Naive thymus-derived CD8-positive, alpha-beta T cell (primary cell): Measurements from ENCODE around the gene CSPG5. TPM values are rescaled to one million over a fixed set of nuclear protein-coding genes. Genes with fewer than 3 reads are reported as not detected.

ENCODE experiments used
- ATAC-seq, 2 donors: fragments of 150-1000 bp; cut with Tn5 transposase in 1 of 2; sonication (Bioruptor Pico), chemical (Tn5 transposase) in 1 of 2; 1 replicate in 1 of 2; 2 replicates in 1 of 2; pipeline ENCODE4 v1.10.0; 2021; ENCODE audit warnings: mild to moderate bottlenecking in 2 of 2, moderate library complexity in 2 of 2
- POLR2A ChIA-PET: fragments of 350-600 bp; sonication (Branson Sonifier 250); formaldehyde crosslinking; loops from one replicate; lab custom pipeline; 2021; ENCODE audit warnings: antibody characterized with exemption; lab: Charles Lee
- DNase-seq, 10 donors: peaks; one replicate each; pipeline versions ENCODE4 v3.0.0 to v3.0.0-alpha.2; 2020 to 2022
- H3K27ac Mint-ChIP-seq, 10 donors: one replicate each; pipeline ENCODE4 v1.8.0; 2020 to 2022; ENCODE audit warnings: mild to moderate bottlenecking in 10 of 10, mixed read lengths in 10 of 10, moderate library complexity in 4 of 10, inconsistent platforms in 1 of 10
- H3K27me3 Mint-ChIP-seq, 5 donors: one replicate each; pipeline ENCODE4 v1.8.0; 2021 to 2022; ENCODE audit warnings: mixed read lengths in 5 of 5
- H3K36me3 Mint-ChIP-seq, 3 donors: one replicate each; pipeline ENCODE4 v1.8.0; 2020 to 2022; ENCODE audit warnings: mixed read lengths in 3 of 3, mild to moderate bottlenecking in 2 of 3, inconsistent platforms in 1 of 3
- H3K4me1 Mint-ChIP-seq, 4 donors: one replicate each; pipeline ENCODE4 v1.8.0; 2021 to 2022; ENCODE audit warnings: mixed read lengths in 4 of 4
- H3K4me3 Mint-ChIP-seq, 10 donors: one replicate each; pipeline ENCODE4 v1.8.0; 2020 to 2022; ENCODE audit warnings: mild to moderate bottlenecking in 10 of 10, mixed read lengths in 10 of 10, moderate library complexity in 6 of 10, inconsistent platforms in 1 of 10
- H3K9me3 Mint-ChIP-seq, 9 donors: one replicate each; pipeline ENCODE4 v1.8.0; 2020 to 2022; ENCODE audit warnings: mixed read lengths in 9 of 9, mild to moderate bottlenecking in 3 of 9, inconsistent platforms in 1 of 9, moderate library complexity in 1 of 9
- polyA plus RNA-seq, 3 donors: library from polyadenylated mRNA; unstranded; fragments of 300-500 nt; fragmentation: Illumina TruSeq; gene quantifications; one replicate each; pipeline ENCODE4 v1.2.3, GENCODE V29; 2021
- total RNA-seq, 8 experiments: library from RNA in 2 of 8; stranded (reverse) in 2 of 8; gene quantifications; one replicate each; pipeline ENCODE4 v1.2.3 and lab custom pipeline; 2021 to 2026

The CSPG5 gene
- total and polyA plus RNA-seq, 5 experiments from 2014 or later, result 0.09 to 0.44 (median 0.33) TPM; not detected in 2

GRCh38 chr3:47527952-47528725, 50.5 kb downstream of the CSPG5 start:
- DNase-seq (no peak), ATAC-seq (no peak)
- Mint-ChIP-seq H3K36me3 (peaks cover 0 to 6% (median 3%) of the 10 kb centered on the region in 3 donors), H3K4me3 (no peak overlapping the region), H3K9me3 (peaks cover 0 to 9% (median 5%) of the 10 kb centered on the region in 9 donors), H3K27me3 (peaks cover 0 to 1% (median 0%) of the 10 kb centered on the region in 5 donors), H3K4me1 (no peaks in the 10 kb centered on the region), H3K27ac (no peak overlapping the region)
- POLR2A ChIA-PET, result no interaction called here

GRCh38 chr3:47525617-47526016, 53.0 kb downstream of the CSPG5 start:
- POLR2A ChIA-PET, result interaction anchor here (0.7 kb wide), 1 partner anchor 279 kb away, joined by 6 read pairs; no protein-coding TSS in a partner anchor
- Mint-ChIP-seq H3K4me3 (no peak overlapping the region), H3K27ac (no peak overlapping the region), H3K27me3 (peaks cover 0 to 4% (median 0%) of the 10 kb centered on the region in 5 donors), H3K9me3 (peaks cover 0 to 9% (median 5%) of the 10 kb centered on the region in 9 donors), H3K36me3 (peaks cover 0 to 6% (median 3%) of the 10 kb centered on the region in 3 donors), H3K4me1 (peaks cover 0 to 3% (median 1%) of the 10 kb centered on the region in 4 donors)
- no peak for ATAC-seq
- DNase-seq, result no peak

GRCh38 chr3:47523310-47524073, 55.2 kb downstream of the CSPG5 start:
- ATAC-seq (no peak), DNase-seq (no peak)
- POLR2A ChIA-PET, result interaction anchor here (1.3 kb wide), 1 partner anchor 302 kb away, joined by 3 read pairs; no protein-coding TSS in a partner anchor
- Mint-ChIP-seq H3K4me3 (no peak overlapping the region), H3K36me3 (peaks cover 0 to 6% (median 3%) of the 10 kb centered on the region in 3 donors), H3K9me3 (peaks cover 0 to 9% (median 4%) of the 10 kb centered on the region in 9 donors), H3K27ac (no peak overlapping the region), H3K4me1 (peaks cover 0 to 3% (median 1%) of the 10 kb centered on the region in 4 donors), H3K27me3 (peaks cover 0 to 4% (median 0%) of the 10 kb centered on the region in 5 donors)

- POLR2A ChIA-PET, result interaction anchor here (0.7 to 1.3 kb wide), 3 partner anchors 249 to 303 kb away, joined by 3 read pairs; no protein-coding TSS in a partner anchor
- Mint-ChIP-seq H3K4me1 (peaks cover 0 to 3% (median 1%) of the 10 kb centered on the region in 4 donors), H3K4me3 (no peak overlapping the region), H3K36me3 (no peaks in the 10 kb centered on the region), H3K27me3 (peaks cover 0 to 4% (median 0%) of the 10 kb centered on the region in 5 donors), H3K9me3 (no peaks in the 10 kb centered on the region), H3K27ac (peak overlapping the region in 1 of 10 donors; percentile 25)
- DNase-seq (peak; percentile 29 to 84 (median 62)), ATAC-seq (peak; percentile 84 to 95)
These were observed 56.3 kb downstream of the CSPG5 start for GRCh38 chr3:47522082-47522987.

- no peaks in the 10 kb centered on the region for H3K9me3 Mint-ChIP-seq
These were observed 57.9 kb downstream of the CSPG5 start for GRCh38 chr3:47520756-47521155.

GRCh38 chr3:47517937-47518336, 60.7 kb downstream of the CSPG5 start:
- ATAC-seq (no peak), DNase-seq (no peak)
- Mint-ChIP-seq H3K27me3 (peaks cover 0 to 4% (median 0%) of the 10 kb centered on the region in 5 donors), H3K9me3 (no peaks in the 10 kb centered on the region), H3K36me3 (no peaks in the 10 kb centered on the region), H3K27ac (no peak overlapping the region), H3K4me3 (no peak overlapping the region), H3K4me1 (peaks cover 0 to 10% (median 6%) of the 10 kb centered on the region in 4 donors)
- POLR2A ChIA-PET, result no interaction called here

More at GRCh38 chr3:47520756-47521155, 57.9 kb downstream of the CSPG5 start:
- H3K36me3 Mint-ChIP-seq, result no peaks in the 10 kb centered on the region
- no peak overlapping the region for H3K27ac Mint-ChIP-seq
- no peak overlapping the region for H3K4me3 Mint-ChIP-seq
- ATAC-seq, result no peak
- H3K4me1 Mint-ChIP-seq, result peaks cover 0 to 3% (median 1%) of the 10 kb centered on the region in 4 donors
- DNase-seq, result no peak
- H3K27me3 Mint-ChIP-seq, result peaks cover 0 to 4% (median 0%) of the 10 kb centered on the region in 5 donors
- POLR2A ChIA-PET, result interaction anchor here (0.6 kb wide), 1 partner anchor 8 kb away, joined by 3 read pairs; no protein-coding TSS in a partner anchor

GRCh38 chr3:47515864-47516319, 62.8 kb downstream of the CSPG5 start:
- DNase-seq, result no peak
- Mint-ChIP-seq H3K4me1 (peaks cover 6 to 27% (median 18%) of the 10 kb centered on the region in 4 donors), H3K36me3 (no peaks in the 10 kb centered on the region), H3K4me3 (peak overlapping the region in 3 of 10 donors; percentile 9 to 55 (median 18)), H3K27me3 (peaks cover 0 to 2% (median 0%) of the 10 kb centered on the region in 5 donors), H3K27ac (peak overlapping the region in 3 of 10 donors; percentile 53 to 60 (median 60)), H3K9me3 (no peaks in the 10 kb centered on the region)
- ATAC-seq, result no peak
- POLR2A ChIA-PET, result interaction anchor here (1.3 kb wide), 1 partner anchor 95 kb away, joined by 7 read pairs; no protein-coding TSS in a partner anchor

DNA sequence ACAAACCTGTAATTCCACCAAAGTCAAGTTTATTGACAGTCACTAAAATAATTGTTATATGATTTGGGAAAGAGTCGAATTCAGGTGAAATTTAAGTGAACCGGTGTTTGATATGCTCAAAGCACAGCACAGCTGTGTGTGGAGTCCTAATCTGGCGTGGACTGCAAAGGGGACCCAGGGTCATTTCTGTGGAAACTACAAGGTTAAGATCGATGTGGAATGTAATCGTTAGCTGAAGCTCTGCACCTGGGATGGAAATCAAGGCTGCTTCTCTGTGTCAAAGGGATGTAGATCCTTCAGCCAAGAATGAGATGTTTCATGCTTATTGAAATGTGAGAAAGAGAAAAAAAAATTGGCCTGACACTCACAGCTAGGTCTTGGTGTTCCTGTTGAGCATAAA, 63.6 kb downstream of the CSPG5 start:
- DNase-seq (no peak), ATAC-seq (no peak)
- peaks cover 0 to 4% (median 0%) of the 10 kb centered on the region in 3 donors for H3K36me3 Mint-ChIP-seq
- H3K27ac Mint-ChIP-seq, result peak overlapping the region; percentile 26 to 95 (median 80)
- peaks cover 0 to 2% (median 0%) of the 10 kb centered on the region in 5 donors for H3K27me3 Mint-ChIP-seq
- H3K9me3 Mint-ChIP-seq, result no peaks in the 10 kb centered on the region
- H3K4me3 Mint-ChIP-seq, result peak overlapping the region in 8 of 10 donors; percentile 48 to 85 (median 69)
- H3K4me1 Mint-ChIP-seq, result peaks cover 6 to 30% (median 22%) of the 10 kb centered on the region in 4 donors
- POLR2A ChIA-PET, result no interaction called here

- POLR2A ChIA-PET, result interaction anchor here (0.6 to 1.7 kb wide), 9 partner anchors 13 to 976 kb away, joined by 3 to 7 read pairs (median 3); no protein-coding TSS in a partner anchor
- H3K9me3 Mint-ChIP-seq, result no peaks in the 10 kb centered on the region
- peaks cover 6 to 30% (median 22%) of the 10 kb centered on the region in 4 donors for H3K4me1 Mint-ChIP-seq
- no peaks in the 10 kb centered on the region for H3K27me3 Mint-ChIP-seq
- H3K4me3 Mint-ChIP-seq, result peak within 1 kb of the TSS; percentile 95 to 99 (median 96)
- DNase-seq (peak; percentile 95 to 100 (median 98)), ATAC-seq (peak; percentile 93 to 94)
- H3K36me3 Mint-ChIP-seq, result peaks cover 0 to 21% (median 2%) of the 10 kb centered on the region in 3 donors
- H3K27ac Mint-ChIP-seq, result peak within 1 kb of the TSS; percentile 93 to 99 (median 98)
These were observed 65.3 kb downstream of the CSPG5 start, which contains the start of gene ELP6 for GRCh38 chr3:47513125-47513929. ELP6 (minus strand) TSS chr3:47513712; CDS start chr3:47513590, 122 bp downstream.

GRCh38 chr3:47512416-47513124, 66.1 kb downstream of the CSPG5 start:
- POLR2A ChIA-PET, result interaction anchor here (0.6 to 1.7 kb wide), 10 partner anchors 9 to 977 kb away, joined by 3 to 7 read pairs (median 3); partner anchors contain the start of gene SCAP
- H3K27ac Mint-ChIP-seq, result peak overlapping the region; percentile 93 to 99 (median 98)
- no peaks in the 10 kb centered on the region for H3K27me3 Mint-ChIP-seq
- peaks cover 0 to 28% (median 2%) of the 10 kb centered on the region in 3 donors for H3K36me3 Mint-ChIP-seq
- ATAC-seq (peak; percentile 9 to 15), DNase-seq (peak in 6 of 10 donors; percentile 5 to 69 (median 19))
- peaks cover 6 to 33% (median 22%) of the 10 kb centered on the region in 4 donors for H3K4me1 Mint-ChIP-seq
- H3K4me3 Mint-ChIP-seq, result peak overlapping the region; percentile 95 to 99 (median 96)
- no peaks in the 10 kb centered on the region for H3K9me3 Mint-ChIP-seq
